Colonic mucosa (tissue), 4 donors: Measurements from ENCODE around the gene MAP3K2. TPM values are rescaled to one million over a fixed set of nuclear protein-coding genes. Genes with fewer than 3 reads are reported as not detected.
A peak's percentile ranks its signal among the peaks of the same experiment; 100 is the strongest.

Experiments used
- DNase-seq: peaks from one replicate; pipeline ENCODE4 v3.0.0-alpha.2; 2020
- H3K27ac ChIP-seq: fragments of 200-600 bp; one replicate; pipeline ENCODE4 v1.8.0; 2021
- H3K27me3 ChIP-seq: fragments of 200-600 bp; one replicate; pipeline ENCODE4 v1.8.0; 2021
- H3K36me3 ChIP-seq: fragments of 200-600 bp; one replicate; pipeline ENCODE4 v1.8.0; 2021
- H3K4me1 ChIP-seq: fragments of 200-600 bp; one replicate; pipeline ENCODE4 v1.8.0; 2021; ENCODE audit warnings: mild to moderate bottlenecking
- H3K4me3 ChIP-seq: fragments of 200-600 bp; one replicate; pipeline ENCODE4 v1.8.0; 2021
- H3K9ac ChIP-seq, 2 donors: one replicate each; pipeline ENCODE4 v1.7.0; 2013; ENCODE audit warnings: control low read depth in 2 of 2, low read depth in 2 of 2, low read length in 2 of 2
- H3K9me3 ChIP-seq: fragments of 200-600 bp; one replicate; pipeline ENCODE4 v1.8.0; 2021
- intact Hi-C: fragments of 100-400 bp; cut with DNase I; formaldehyde crosslinking; loops from one replicate; pipeline ENCODE4 v1.14.1; 2022
- total RNA-seq, 2 donors: library from RNA; stranded (reverse); fragmentation: NEBNext Ultra II Directional in 1 of 2; extraction: Animal tissue kit (Norgen Biotek cat#: 25700) in 1 of 2; gene quantifications; one replicate each; pipeline ENCODE4 v1.2.1, GENCODE V29; 2021
- TF ChIP-seq, protein P1 (sequence below): fragments of 200-600 bp; IDR thresholded peaks from one replicate; pipeline ENCODE4 v1.8.0; 2022; ENCODE audit warnings: antibody characterized with exemption, mild to moderate bottlenecking
- donor health status: healthy.
- donor health status: DM: no; HTN: no; CAD: no.
- donor health status: DM: no; HTN: no; CAD: no.

Gene MAP3K2
- total RNA-seq, 2 donors from 2014 or later: 53.8 to 76.0 TPM

DNA sequence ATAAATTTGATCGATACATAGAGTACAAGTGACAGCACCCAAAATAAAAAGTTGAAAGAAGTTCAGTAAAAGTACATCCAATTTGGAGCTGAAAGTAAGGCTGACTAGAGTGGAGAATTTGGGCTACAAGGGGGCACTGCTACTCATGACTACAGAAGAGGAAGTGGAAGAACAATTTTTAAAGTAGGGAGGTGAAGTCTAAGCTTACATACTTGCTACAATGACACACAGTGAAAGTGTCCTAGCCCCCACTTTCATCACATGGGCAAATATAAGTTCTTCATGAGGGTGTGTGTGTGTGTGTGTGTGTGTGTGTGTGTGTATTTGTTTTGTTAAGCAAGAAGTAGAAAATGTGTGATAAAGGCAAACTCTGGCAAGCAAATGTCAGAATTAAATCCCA, 45.7 kb downstream of the MAP3K2 start:
- TF ChIP-seq, protein P1, sequence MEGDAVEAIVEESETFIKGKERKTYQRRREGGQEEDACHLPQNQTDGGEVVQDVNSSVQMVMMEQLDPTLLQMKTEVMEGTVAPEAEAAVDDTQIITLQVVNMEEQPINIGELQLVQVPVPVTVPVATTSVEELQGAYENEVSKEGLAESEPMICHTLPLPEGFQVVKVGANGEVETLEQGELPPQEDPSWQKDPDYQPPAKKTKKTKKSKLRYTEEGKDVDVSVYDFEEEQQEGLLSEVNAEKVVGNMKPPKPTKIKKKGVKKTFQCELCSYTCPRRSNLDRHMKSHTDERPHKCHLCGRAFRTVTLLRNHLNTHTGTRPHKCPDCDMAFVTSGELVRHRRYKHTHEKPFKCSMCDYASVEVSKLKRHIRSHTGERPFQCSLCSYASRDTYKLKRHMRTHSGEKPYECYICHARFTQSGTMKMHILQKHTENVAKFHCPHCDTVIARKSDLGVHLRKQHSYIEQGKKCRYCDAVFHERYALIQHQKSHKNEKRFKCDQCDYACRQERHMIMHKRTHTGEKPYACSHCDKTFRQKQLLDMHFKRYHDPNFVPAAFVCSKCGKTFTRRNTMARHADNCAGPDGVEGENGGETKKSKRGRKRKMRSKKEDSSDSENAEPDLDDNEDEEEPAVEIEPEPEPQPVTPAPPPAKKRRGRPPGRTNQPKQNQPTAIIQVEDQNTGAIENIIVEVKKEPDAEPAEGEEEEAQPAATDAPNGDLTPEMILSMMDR: no peak
- DNase-seq: no peak

DNA sequence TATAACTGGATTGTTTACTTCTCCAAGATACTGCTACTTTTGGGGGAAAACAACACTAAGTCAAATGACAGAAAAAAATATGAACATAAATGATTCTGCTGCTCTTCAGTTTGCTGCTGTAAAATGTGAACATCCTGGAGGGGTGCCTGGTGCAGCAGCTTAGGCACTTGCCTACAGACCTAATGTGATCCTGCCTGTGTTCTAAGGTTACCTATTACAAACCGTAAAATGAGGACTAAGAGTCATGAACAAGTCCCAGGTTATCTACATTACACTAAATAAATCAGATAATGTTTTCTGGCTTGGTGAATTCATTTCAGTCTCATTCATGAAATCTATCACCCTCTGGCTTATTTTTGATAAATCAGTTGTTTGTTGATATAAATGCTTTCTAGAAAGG, 55.4 kb downstream of the MAP3K2 start:
- intact Hi-C loops: no loop called here
- no peak for DNase-seq
- Histone ChIP-seq H3K27me3 (no peaks in the 10 kb centered on the region), H3K27ac (no peak overlapping the region), H3K4me3 (no peak overlapping the region), H3K9me3 (no peaks in the 10 kb centered on the region), H3K9ac (no peak overlapping the region), H3K4me1 (no peaks in the 10 kb centered on the region), H3K36me3 (no peaks in the 10 kb centered on the region)
- TF ChIP-seq, protein P1: no peak

More for the DNA sequence above, 45.7 kb downstream of the MAP3K2 start:
- Histone ChIP-seq H3K9me3 (no peaks in the 10 kb centered on the region), H3K4me1 (no peaks in the 10 kb centered on the region), H3K9ac (no peak overlapping the region), H3K27me3 (no peaks in the 10 kb centered on the region), H3K4me3 (no peak overlapping the region), H3K36me3 (no peaks in the 10 kb centered on the region), H3K27ac (no peak overlapping the region)
- intact Hi-C loops: no loop called here

DNA sequence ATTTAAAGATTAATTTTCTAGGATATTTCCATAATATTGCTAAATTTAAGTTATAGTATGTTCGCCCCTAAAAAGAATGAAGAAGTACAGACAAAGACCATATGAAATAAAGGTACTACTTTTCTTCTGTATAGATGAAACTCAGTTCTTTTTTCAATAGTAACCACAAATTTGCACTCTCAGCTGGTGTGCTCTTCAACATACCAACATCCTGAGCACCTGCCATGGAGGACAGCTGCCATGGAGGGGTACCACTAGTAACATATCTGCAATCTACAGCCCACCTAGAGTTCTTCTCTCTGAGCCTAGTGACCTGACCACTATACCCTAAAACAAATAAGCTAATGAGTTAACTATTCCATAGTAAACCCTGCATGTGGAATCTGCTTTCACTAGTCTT, 57.0 kb downstream of the MAP3K2 start:
- Histone ChIP-seq H3K27me3 (no peaks in the 10 kb centered on the region), H3K4me3 (no peak overlapping the region), H3K36me3 (peaks cover 3% of the 10 kb centered on the region), H3K4me1 (no peaks in the 10 kb centered on the region), H3K9ac (no peak overlapping the region), H3K9me3 (no peaks in the 10 kb centered on the region), H3K27ac (no peak overlapping the region)
- TF ChIP-seq, protein P1: no peak
- intact Hi-C loops: no loop called here
- no peak for DNase-seq

DNA sequence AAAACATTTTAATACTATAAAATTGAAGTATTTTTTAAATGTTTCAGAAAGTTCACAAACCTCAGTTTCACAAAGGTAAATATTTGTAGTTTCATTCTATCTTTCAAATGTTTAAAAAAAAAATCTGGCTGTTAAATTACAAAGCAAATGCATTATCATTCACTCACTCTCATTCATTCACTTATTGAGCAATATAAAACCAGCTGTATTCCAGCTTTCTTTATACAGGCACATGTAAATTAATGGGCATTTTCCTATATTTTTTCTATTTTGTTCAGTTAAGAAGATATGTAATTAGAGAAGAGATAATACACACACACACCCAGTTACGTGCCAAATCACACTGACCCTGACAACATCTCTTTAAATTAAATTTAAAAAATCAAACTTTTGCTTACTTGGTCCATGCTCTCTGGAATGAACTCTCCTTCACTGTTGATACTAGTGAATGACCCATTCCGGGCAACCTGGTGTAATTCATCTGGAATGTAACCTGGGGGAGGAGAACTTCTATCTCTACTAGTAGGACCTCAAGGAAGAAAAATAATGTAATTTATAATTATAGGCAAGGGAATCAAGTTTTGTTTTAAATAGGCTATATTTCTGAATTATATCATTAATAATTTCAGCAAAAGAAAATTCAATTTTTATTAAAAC, 61.4 kb downstream of the MAP3K2 start:
- peaks cover 13% of the 10 kb centered on the region for H3K36me3 ChIP-seq
- no peak overlapping the region for H3K9ac ChIP-seq
- TF ChIP-seq, protein P1: no peak
- H3K27ac ChIP-seq: no peak overlapping the region
- no peak for DNase-seq
- H3K4me1 ChIP-seq: no peaks in the 10 kb centered on the region
- H3K27me3 ChIP-seq: no peaks in the 10 kb centered on the region
- intact Hi-C loops: no loop called here
- H3K9me3 ChIP-seq: no peaks in the 10 kb centered on the region
- no peak overlapping the region for H3K4me3 ChIP-seq

DNA sequence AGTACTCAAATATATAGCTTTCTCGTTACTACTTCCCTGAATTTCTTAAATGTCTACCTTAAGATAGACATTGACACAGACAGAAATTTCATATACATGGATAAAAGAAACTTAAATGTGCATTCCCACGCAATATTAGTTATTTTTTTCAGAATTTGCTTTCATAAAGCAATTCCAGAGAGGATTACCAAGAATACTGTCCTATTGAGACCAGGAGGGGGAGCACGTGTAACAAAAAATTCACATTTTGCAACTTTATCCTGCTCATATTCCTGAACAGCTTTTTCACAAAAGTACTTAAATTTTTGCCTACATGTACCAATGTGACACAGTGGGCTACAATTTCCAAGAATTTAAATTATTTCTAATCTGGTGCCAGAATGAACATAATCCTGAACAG, 63.1 kb downstream of the MAP3K2 start:
- TF ChIP-seq, protein P1: peak; percentile 41
- intact Hi-C loops: loop anchor here (5.0 kb wide), 1 partner anchor 158 kb away; no protein-coding TSS in a partner anchor
- no peak overlapping the region for H3K27ac ChIP-seq
- H3K9me3 ChIP-seq: no peaks in the 10 kb centered on the region
- H3K4me1 ChIP-seq: no peaks in the 10 kb centered on the region
- H3K27me3 ChIP-seq: no peaks in the 10 kb centered on the region
- no peak overlapping the region for H3K4me3 ChIP-seq
- H3K9ac ChIP-seq: no peak overlapping the region
- peaks cover 13% of the 10 kb centered on the region for H3K36me3 ChIP-seq
- DNase-seq: no peak
